GM18505 (cell line): ENCODE measurements around the gene TMC4.
"Not testable (repeated sequence)": the region's sequence is repeated elsewhere in the genome, so short reads cannot be mapped to it uniquely, and the experiment has no call there.

Source experiments
- ATAC-seq: cut with Tn5 transposase; IDR thresholded peaks from one replicate; pipeline ENCODE4 v1.9.1; 2021; ENCODE audit not compliant: unreplicated experiment
- POLR2A ChIP-seq: IDR thresholded peaks from 4 replicates; pipeline ENCODE4 v1.6.1; 2011; ENCODE audit warnings: borderline replicate concordance; ENCODE audit not compliant: insufficient read depth, insufficient read length; ENCODE audit errors: extremely low read depth

TMC4 gene

DNA sequence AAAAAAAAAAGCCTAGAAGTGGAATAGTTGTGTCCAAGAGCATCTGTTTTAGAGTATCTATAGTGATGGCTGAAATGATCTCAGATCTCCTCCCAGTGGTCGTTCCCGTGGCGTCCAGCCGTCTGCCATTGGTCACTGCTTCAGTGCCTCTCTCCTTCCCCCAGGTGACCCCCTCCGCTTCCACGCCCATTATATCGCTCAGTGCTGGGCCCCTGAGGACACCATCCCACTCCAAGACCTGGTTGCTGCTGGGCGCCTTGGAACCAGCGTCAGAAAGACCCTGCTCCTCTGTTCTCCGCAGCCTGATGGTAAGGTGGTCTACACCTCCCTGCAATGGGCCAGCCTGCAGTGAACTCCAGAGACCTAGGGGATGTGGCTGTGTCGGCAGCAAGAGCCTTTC is 20.1 kb upstream of the TMC4 start:
- no peak for ATAC-seq
- TF ChIP-seq POLR2A: no peak

- no peak for ATAC-seq
- no peak for TF ChIP-seq POLR2A
These were observed 19.0 kb upstream of the TMC4 start for GRCh38 chr19:54191811-54192453.

GRCh38 chr19:54191011-54191810 is 18.3 kb upstream of the TMC4 start, which contains the start of gene TSEN34:
TSS of gene TSEN34 (plus strand) at chr19:54191308. CDS start at chr19:54191365, 57 bp downstream.
- TF ChIP-seq POLR2A: peak; percentile 80
- peak; percentile 23 for ATAC-seq

DNA sequence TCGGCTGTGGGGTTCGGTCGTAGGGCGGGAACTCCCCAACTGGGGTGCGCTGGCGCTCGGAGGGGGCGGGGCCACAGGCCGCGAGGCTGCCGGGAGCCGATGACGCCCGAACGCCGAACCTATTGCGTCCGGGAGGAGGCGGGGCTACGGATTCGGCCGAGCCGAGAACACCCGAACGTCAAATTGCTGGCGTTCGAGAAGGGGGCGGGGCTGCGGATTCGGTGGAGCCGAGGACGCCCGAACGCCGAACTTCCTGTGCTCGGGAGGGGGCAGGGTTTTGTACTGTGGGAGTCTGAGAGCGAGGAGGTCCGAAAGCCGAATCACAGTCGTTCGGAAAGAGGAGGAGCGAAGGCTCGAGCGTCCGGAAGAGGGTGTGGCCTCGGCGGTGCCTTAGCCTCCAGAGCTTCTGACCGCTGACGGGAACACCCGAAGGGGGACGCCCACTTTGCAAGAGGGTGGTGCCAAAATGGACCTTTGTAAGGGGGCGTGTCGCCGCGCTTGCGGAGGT is 17.6 kb upstream of the TMC4 start:
- peak; percentile 39 for ATAC-seq
- TF ChIP-seq POLR2A: no peak

GRCh38 chr19:54189735-54190502 is 17.0 kb upstream of the TMC4 start:
- TF ChIP-seq POLR2A: peak; percentile 80
- peak; percentile 44 for ATAC-seq

DNA sequence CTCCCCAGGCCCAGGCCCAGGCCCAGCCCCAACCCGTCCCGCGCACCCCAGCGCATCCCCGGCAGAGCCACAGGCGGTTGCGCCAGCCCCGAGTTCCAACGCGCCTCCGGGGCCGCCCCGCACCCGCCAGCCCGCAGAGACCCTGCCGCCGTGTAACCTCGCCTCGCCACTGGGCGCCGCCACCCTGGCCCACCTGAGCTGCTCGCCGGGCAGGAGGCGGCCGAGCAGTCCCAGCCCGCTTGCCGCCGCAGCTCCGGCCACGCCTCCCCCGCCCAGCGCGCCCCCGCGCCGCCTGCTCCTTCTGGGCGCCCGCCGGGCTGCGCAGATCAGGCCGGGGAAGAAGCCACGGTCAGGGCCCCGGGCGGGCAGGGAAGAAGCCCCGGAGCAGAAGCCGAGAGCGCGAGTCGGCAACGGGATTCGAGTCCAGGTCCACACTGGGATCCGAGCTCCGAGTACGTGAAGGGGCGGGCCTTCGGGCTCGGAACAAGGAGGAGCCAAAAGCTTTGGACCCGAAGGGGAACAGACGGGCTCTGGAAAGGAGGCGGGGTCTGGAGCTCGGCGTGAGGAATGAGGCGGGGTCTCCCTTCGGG is 16.3 kb upstream of the TMC4 start, which contains the start of gene MBOAT7:
Gene MBOAT7, minus strand, starts transcription at position 436 of the 590 bp plus-strand sequence. CDS start 1,072 bp downstream, outside the sequence.
- ATAC-seq: peak; percentile 21
- TF ChIP-seq POLR2A: peak; percentile 70

GRCh38 chr19:54188215-54188871 is 15.4 kb upstream of the TMC4 start:
- TF ChIP-seq POLR2A: no peak
- ATAC-seq: no peak

- no peak for TF ChIP-seq POLR2A
- ATAC-seq: no peak
These were observed 14.0 kb upstream of the TMC4 start for GRCh38 chr19:54186934-54187381.

DNA sequence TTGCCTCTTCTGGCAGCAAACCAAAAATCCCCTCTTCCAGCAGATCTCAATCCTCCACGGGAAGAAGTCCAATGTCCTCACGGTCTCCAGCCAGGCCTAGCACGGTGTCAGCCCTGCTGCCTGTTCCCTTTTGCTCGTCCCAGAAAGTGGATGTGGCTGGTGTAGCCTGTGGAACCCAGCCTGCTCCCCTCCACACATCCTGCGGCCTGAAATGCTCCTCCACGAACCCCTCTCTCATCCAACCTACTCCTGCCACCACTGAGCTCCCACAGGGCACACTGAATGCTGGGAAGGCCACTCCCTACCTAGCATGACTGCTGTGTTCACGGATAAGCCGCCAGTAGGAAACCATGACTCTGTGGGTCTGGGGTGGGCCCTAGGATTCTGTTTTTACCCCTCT is 13.4 kb upstream of the TMC4 start:
- TF ChIP-seq POLR2A: no peak
- ATAC-seq: no peak

- no peak for TF ChIP-seq POLR2A
- no peak for ATAC-seq
These were observed 10.5 kb upstream of the TMC4 start for GRCh38 chr19:54183431-54183830.

DNA sequence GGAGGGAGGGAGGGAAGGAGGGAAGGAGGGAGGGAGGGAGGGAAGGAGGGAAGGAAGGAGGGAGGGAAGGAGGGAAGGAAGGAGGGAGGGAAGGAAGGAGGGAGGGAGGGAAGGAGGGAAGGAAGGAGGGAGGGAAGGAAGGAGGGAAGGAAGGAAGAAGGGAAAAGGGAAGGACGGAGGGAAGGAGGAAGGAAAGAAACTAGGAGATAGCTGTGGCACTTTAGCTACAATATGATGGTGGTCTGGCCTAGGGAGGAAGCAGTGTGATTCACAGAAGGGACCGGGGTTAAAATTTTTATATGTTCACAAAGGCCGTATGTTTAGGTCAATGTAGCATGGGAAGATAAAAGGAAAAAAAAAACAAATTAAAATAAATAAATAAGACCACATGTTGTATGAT is 8.9 kb upstream of the TMC4 start:
- ATAC-seq: not testable (repeated sequence)

GRCh38 chr19:54180691-54181091 is 7.7 kb upstream of the TMC4 start:
- no peak for TF ChIP-seq POLR2A

More at GRCh38 chr19:54180691-54181091, 7.7 kb upstream of the TMC4 start:
- ATAC-seq: no peak
